Measurements from ENCODE around the gene EFNA5.

The EFNA5 gene

DNA sequence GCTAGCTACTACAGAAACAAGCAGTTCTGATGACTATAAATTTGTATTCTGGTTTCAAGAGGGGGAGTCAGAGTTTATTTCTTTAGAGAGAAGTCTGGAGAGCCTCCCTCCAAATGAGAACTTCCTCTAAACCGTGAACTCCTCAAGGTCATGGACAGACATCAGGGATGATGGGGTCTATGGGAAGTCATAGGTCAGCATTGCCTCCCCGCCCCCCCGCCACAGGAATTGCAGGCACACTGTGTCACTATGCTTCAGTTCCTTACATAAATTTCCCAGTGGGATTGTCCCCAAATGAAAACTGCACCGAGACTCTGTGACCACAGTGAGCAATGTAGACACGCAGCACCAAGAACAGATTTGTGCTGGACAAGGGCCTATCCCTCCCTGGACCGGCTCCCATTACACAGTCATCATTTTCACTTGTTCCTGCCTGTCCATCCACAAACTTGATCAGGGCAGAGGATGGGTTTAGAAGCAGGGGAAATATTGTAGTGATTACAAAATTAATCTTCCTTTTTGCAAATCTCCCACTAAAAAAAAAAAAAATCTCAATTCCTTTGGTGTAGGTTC, 300.3 kb downstream of the EFNA5 start:
- H3K4me3 ChIP-seq (ENCODE audit: low read depth, low read length): no peak overlapping the region
- DNase-seq (ENCODE audit: low read depth, low spot score): no peak
- TF ChIP-seq, protein P1, sequence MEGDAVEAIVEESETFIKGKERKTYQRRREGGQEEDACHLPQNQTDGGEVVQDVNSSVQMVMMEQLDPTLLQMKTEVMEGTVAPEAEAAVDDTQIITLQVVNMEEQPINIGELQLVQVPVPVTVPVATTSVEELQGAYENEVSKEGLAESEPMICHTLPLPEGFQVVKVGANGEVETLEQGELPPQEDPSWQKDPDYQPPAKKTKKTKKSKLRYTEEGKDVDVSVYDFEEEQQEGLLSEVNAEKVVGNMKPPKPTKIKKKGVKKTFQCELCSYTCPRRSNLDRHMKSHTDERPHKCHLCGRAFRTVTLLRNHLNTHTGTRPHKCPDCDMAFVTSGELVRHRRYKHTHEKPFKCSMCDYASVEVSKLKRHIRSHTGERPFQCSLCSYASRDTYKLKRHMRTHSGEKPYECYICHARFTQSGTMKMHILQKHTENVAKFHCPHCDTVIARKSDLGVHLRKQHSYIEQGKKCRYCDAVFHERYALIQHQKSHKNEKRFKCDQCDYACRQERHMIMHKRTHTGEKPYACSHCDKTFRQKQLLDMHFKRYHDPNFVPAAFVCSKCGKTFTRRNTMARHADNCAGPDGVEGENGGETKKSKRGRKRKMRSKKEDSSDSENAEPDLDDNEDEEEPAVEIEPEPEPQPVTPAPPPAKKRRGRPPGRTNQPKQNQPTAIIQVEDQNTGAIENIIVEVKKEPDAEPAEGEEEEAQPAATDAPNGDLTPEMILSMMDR (IDR thresholded peaks at IDR 0.05; ENCODE audit: low read depth, low read length): no peak
- in situ Hi-C loops (cut with HindIII; ENCODE audit: low sequenced_read_pairs): no loop called here

DNA sequence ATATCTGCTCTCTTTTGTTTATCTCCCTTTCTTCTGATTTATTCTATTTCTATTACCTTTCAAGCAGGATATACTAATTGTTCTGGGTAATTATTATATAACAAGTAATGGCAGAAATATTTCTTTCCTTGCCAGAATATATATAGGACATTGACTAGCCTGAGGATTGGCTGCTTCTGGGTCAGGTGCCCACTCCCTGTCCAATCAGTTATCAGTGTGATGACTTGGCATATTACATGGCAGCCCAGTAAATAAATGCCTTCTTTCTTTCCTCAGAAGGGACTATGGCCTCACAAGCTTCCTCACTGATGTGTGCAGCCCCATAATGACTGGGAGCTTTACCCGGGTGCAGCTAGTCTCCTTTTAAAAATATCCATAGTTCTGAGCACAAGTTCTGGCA, 301.1 kb downstream of the EFNA5 start:
- DNase-seq (ENCODE audit: low read depth, low spot score): no peak
- TF ChIP-seq, protein P1 (IDR thresholded peaks at IDR 0.05; ENCODE audit: low read depth, low read length): no peak
- in situ Hi-C loops (cut with HindIII; ENCODE audit: low sequenced_read_pairs): no loop called here
- H3K4me3 ChIP-seq (ENCODE audit: low read depth, low read length): no peak overlapping the region

DNA sequence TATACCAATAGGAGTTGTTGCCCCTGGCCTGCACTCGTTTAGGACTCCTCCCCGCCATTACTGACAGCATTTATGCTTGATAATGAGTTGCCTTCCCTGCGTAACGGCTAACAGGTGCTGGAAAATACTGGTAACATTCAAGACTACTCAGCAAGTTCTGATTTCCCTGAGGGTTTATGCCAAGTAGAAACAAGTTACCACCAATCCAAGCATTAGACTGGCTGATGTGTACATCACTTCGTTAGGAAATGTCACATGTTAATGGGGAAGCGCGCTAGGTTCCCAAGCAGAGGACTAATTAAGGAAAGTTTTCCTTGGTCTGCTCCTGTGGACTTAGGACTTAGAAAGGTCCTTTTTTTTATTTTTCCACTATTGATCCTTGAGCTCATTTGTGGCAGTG, 302.1 kb downstream of the EFNA5 start:
- TF ChIP-seq, protein P1 (IDR thresholded peaks at IDR 0.05; ENCODE audit: low read depth, low read length): no peak
- in situ Hi-C loops (cut with HindIII; ENCODE audit: low sequenced_read_pairs): no loop called here
- no peak overlapping the region for H3K4me3 ChIP-seq (ENCODE audit: low read depth, low read length)
- no peak for DNase-seq (ENCODE audit: low read depth, low spot score)

DNA sequence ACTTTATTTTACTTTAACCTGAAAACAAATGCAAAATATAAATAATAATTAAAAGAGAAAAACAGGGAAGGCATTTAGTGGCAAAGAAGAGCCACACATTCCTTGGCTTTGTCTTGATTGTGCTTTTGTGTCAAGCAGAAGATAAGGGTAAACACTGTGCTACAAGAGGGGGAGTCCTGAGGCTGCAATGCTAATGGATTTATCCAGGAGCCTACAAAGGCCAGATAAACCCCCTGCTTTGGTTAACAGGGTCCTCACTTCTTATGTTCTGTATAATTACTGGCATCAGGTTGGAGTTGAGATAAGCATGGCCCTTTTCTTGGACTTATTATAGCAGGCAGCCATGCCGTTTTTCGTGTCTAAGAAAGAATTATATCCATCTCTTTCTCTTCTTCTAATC, 302.8 kb downstream of the EFNA5 start:
- no peak overlapping the region for H3K4me3 ChIP-seq (ENCODE audit: low read depth, low read length)
- no peak for DNase-seq (ENCODE audit: low read depth, low spot score)
- in situ Hi-C loops (cut with HindIII; ENCODE audit: low sequenced_read_pairs): no loop called here
- TF ChIP-seq, protein P1 (IDR thresholded peaks at IDR 0.05; ENCODE audit: low read depth, low read length): no peak

DNA sequence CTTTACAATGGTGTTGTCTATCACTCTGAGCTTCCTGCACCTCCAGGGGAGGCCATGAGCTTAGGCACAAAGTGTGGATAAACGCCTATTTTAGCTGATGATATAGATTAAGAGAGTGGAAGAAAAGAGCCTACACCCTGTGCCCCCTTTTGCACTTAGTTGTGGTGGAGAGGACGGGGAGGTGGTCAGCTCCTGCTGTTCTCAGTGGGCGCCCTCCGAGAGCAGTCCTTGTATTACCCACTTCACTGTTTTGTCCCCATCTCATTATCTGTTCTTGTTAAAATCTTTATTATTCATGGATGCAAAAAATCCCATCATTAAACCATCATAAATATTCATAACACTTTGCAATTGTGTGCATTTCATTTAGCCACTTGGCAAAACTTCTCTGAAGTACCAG, 303.3 kb downstream of the EFNA5 start:
- in situ Hi-C loops (cut with HindIII; ENCODE audit: low sequenced_read_pairs): no loop called here
- DNase-seq (ENCODE audit: low read depth, low spot score): no peak
- H3K4me3 ChIP-seq (ENCODE audit: low read depth, low read length): no peak overlapping the region
- TF ChIP-seq, protein P1 (IDR thresholded peaks at IDR 0.05; ENCODE audit: low read depth, low read length): no peak

DNA sequence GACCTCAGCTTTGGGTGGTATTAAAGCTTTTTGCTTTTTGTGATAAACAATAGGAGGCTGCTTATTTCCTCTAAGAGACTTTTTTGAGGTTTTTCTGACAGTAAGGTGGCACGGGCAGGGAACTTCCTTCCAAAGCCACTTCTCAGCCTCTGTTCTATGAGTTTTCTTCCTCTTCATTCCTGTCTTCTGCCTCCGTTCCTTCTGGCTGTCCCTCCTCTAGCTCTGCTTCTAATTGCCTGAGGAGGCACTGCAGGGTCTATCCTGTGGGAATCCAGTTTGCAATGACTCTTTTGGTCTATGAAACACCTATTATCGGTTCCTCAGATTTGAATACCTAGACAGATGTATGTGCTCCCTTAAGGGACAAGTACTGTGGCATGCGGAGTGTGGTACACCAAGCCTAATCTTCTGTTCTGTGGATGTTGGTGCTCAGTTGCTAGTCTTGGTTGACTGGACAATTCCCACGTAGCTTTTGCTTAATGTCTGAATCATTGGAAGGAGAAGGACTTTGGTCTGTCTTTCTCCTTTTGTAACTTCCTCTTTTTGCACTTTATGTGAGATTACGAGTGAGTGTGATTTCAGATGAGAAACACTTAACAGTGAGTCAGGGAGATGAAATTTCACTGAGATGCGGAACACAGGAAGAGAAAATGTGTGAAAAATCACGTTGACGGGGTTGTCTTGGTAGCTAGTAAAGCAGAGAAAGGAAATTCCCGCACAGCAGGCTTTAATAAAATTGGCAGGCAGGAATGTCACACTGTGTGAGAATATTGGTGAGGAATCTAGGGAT, 305.2 kb downstream of the EFNA5 start:
- TF ChIP-seq, protein P1 (IDR thresholded peaks at IDR 0.05; ENCODE audit: low read depth, low read length): no peak
- in situ Hi-C loops (cut with HindIII; ENCODE audit: low sequenced_read_pairs): no loop called here
- H3K4me3 ChIP-seq (ENCODE audit: low read depth, low read length): no peak overlapping the region
- DNase-seq (ENCODE audit: low read depth, low spot score): peak; percentile 87
